ENCODE measurements around the gene CACNA1G. TPM values are rescaled to one million over a fixed set of nuclear protein-coding genes. Genes with fewer than 3 reads are reported as not detected.
A peak's percentile ranks its signal among the peaks of the same experiment; 100 is the strongest.

CACNA1G gene
- polyA plus RNA-seq, result 10.9 and 11.0 TPM in 2 replicates
- 24.1 and 28.0 TPM in 2 replicates for polyA minus RNA-seq

DNA sequence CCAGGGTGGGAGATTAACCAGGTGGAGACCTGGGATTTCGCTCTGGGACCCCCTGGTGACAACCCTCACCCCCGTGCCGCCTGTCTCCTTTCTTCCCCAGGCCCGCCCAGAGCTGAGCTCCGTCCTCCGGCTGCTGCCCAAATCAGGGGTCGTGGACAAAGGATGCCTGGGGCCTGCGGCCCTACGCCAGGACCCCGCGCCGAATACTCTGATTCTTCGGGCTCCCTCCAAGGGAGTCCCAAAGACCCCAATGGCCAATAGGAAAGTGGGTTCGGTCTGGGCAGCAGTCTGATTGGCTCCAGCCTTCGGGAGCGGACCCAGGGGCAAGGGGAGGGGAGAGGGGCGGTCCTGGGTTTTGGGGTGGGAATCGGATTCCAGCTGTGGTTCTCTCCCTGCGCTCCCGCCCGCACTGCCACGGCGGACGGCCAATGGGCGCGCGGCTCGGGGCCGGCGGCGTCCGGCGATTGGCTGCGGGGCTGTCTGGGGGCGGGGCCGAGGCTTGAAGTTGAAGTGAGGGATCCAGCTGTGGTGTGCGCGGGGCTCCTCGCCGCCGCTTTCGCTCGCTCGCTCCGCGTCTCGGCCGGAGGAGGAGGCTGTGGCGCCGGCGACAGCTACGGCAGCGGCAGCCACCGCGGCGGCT is at the start of gene CACNA1G:
TSS of gene CACNA1G (plus strand) at position 531 of the 640 bp plus-strand sequence. CDS start 745 bp downstream, outside the sequence.
- Histone ChIP-seq H3K9ac (ENCODE audit: low read length) (peak within 1 kb of the TSS; percentile 75), H3K36me3 (ENCODE audit: insufficient read depth, low read length) (no peaks in the 10 kb centered on the region), H3K4me2 (ENCODE audit: low read length) (peak within 1 kb of the TSS; percentile 54), H3K27ac (ENCODE audit: low read length) (no peak within 1 kb of the TSS), H4K20me1 (ENCODE audit: insufficient read depth) (no peaks in the 10 kb centered on the region), H3K4me3 (ENCODE audit: low read length) (peak within 1 kb of the TSS; percentile 87), H3K9me3 (ENCODE audit: low read length) (no peaks in the 10 kb centered on the region), H3K9me2 (ENCODE audit: insufficient read depth, low read length) (no peaks in the 10 kb centered on the region), H3K79me2 (replicated peaks; ENCODE audit: insufficient read depth, low read length) (no peaks in the 10 kb centered on the region), H2AFZ (ENCODE audit: low read depth, low read length) (no peak within 1 kb of the TSS), H3F3A (ENCODE audit: insufficient read depth, low read length, poor library complexity, severe bottlenecking) (no peaks in the 10 kb centered on the region), H3K27me3 (ENCODE audit: insufficient read depth, low read depth, low read length) (peaks cover 50% of the 10 kb centered on the region)
- peak; percentile 89 for TF ChIP-seq POLR2AphosphoS5 (IDR thresholded peaks at IDR 0.05)
- TF ChIP-seq, protein P1, sequence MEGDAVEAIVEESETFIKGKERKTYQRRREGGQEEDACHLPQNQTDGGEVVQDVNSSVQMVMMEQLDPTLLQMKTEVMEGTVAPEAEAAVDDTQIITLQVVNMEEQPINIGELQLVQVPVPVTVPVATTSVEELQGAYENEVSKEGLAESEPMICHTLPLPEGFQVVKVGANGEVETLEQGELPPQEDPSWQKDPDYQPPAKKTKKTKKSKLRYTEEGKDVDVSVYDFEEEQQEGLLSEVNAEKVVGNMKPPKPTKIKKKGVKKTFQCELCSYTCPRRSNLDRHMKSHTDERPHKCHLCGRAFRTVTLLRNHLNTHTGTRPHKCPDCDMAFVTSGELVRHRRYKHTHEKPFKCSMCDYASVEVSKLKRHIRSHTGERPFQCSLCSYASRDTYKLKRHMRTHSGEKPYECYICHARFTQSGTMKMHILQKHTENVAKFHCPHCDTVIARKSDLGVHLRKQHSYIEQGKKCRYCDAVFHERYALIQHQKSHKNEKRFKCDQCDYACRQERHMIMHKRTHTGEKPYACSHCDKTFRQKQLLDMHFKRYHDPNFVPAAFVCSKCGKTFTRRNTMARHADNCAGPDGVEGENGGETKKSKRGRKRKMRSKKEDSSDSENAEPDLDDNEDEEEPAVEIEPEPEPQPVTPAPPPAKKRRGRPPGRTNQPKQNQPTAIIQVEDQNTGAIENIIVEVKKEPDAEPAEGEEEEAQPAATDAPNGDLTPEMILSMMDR (IDR thresholded peaks at IDR 0.05; ENCODE audit: poor library complexity, severe bottlenecking), result peak; percentile 51
- no peak for TF ChIP-seq EZH2 (IDR thresholded peaks at IDR 0.05; ENCODE audit: borderline replicate concordance, insufficient read depth, low read length, poor library complexity, severe bottlenecking)
- TF ChIP-seq EP300 (conservative IDR thresholded peaks at IDR 0.05; ENCODE audit: poor library complexity, severe bottlenecking), result no peak
- peak; percentile 71 for TF ChIP-seq TAF1 (IDR thresholded peaks at IDR 0.05; ENCODE audit: low read depth)
- peak; percentile 64 for TF ChIP-seq SMC3 (conservative IDR thresholded peaks at IDR 0.05; ENCODE audit: poor library complexity)
- peak; percentile 66 for TF ChIP-seq RAD21 (conservative IDR thresholded peaks at IDR 0.05)
- TF ChIP-seq MXI1 (conservative IDR thresholded peaks at IDR 0.05; ENCODE audit: poor library complexity, severe bottlenecking), result peak; percentile 60
- TF ChIP-seq, protein P2, sequence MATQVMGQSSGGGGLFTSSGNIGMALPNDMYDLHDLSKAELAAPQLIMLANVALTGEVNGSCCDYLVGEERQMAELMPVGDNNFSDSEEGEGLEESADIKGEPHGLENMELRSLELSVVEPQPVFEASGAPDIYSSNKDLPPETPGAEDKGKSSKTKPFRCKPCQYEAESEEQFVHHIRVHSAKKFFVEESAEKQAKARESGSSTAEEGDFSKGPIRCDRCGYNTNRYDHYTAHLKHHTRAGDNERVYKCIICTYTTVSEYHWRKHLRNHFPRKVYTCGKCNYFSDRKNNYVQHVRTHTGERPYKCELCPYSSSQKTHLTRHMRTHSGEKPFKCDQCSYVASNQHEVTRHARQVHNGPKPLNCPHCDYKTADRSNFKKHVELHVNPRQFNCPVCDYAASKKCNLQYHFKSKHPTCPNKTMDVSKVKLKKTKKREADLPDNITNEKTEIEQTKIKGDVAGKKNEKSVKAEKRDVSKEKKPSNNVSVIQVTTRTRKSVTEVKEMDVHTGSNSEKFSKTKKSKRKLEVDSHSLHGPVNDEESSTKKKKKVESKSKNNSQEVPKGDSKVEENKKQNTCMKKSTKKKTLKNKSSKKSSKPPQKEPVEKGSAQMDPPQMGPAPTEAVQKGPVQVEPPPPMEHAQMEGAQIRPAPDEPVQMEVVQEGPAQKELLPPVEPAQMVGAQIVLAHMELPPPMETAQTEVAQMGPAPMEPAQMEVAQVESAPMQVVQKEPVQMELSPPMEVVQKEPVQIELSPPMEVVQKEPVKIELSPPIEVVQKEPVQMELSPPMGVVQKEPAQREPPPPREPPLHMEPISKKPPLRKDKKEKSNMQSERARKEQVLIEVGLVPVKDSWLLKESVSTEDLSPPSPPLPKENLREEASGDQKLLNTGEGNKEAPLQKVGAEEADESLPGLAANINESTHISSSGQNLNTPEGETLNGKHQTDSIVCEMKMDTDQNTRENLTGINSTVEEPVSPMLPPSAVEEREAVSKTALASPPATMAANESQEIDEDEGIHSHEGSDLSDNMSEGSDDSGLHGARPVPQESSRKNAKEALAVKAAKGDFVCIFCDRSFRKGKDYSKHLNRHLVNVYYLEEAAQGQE (IDR thresholded peaks at IDR 0.05; ENCODE audit: borderline replicate concordance), result no peak

DNA sequence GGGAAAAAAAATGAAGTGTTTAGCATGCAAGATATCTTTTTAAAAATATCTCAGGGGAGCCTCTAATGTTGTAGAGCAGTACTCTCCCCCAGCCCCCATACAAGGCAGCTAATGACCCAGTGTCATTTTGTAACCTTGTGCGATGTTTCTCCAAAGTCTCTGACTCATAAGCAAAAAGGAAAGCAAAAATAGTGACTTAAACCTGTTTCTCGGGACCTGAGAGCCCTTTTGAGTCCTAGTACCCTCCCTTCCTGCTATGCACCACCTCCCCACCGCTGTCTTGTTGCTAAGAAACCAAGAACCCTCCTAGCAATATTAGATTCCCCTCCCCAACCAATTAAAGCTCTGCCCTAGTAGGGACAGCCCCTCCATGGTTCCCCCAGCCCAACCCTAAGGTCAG is 49.5 kb upstream of the CACNA1G start:
- H3K4me2 ChIP-seq (ENCODE audit: low read length), result no peak overlapping the region
- H3K9me3 ChIP-seq (ENCODE audit: low read length), result no peaks in the 10 kb centered on the region
- H3K36me3 ChIP-seq (ENCODE audit: insufficient read depth, low read length), result no peaks in the 10 kb centered on the region
- H3K9me2 ChIP-seq (ENCODE audit: insufficient read depth, low read length), result no peaks in the 10 kb centered on the region
- H3K9ac ChIP-seq (ENCODE audit: low read length), result no peak overlapping the region
- TF ChIP-seq MXI1 (conservative IDR thresholded peaks at IDR 0.05; ENCODE audit: poor library complexity, severe bottlenecking), result no peak
- no peak for TF ChIP-seq TAF1 (IDR thresholded peaks at IDR 0.05; ENCODE audit: low read depth)
- no peak for TF ChIP-seq SMC3 (conservative IDR thresholded peaks at IDR 0.05; ENCODE audit: poor library complexity)
- TF ChIP-seq, protein P1 (IDR thresholded peaks at IDR 0.05; ENCODE audit: poor library complexity, severe bottlenecking), result no peak
- TF ChIP-seq, protein P2 (IDR thresholded peaks at IDR 0.05; ENCODE audit: borderline replicate concordance), result no peak
- no peak overlapping the region for H3K27ac ChIP-seq (ENCODE audit: low read length)
- no peaks in the 10 kb centered on the region for H3K27me3 ChIP-seq (ENCODE audit: insufficient read depth, low read depth, low read length)
- no peak overlapping the region for H3K4me3 ChIP-seq (ENCODE audit: low read length)
- H2AFZ ChIP-seq (ENCODE audit: low read depth, low read length), result no peak overlapping the region
- H3K79me2 ChIP-seq (replicated peaks; ENCODE audit: insufficient read depth, low read length), result no peaks in the 10 kb centered on the region
- no peaks in the 10 kb centered on the region for H4K20me1 ChIP-seq (ENCODE audit: insufficient read depth)
- H3F3A ChIP-seq (ENCODE audit: insufficient read depth, low read length, poor library complexity, severe bottlenecking), result no peaks in the 10 kb centered on the region

Measured in neural cell (in vitro differentiated cells).